ENCODE results near the gene CSF2.

Gene CSF2

DNA sequence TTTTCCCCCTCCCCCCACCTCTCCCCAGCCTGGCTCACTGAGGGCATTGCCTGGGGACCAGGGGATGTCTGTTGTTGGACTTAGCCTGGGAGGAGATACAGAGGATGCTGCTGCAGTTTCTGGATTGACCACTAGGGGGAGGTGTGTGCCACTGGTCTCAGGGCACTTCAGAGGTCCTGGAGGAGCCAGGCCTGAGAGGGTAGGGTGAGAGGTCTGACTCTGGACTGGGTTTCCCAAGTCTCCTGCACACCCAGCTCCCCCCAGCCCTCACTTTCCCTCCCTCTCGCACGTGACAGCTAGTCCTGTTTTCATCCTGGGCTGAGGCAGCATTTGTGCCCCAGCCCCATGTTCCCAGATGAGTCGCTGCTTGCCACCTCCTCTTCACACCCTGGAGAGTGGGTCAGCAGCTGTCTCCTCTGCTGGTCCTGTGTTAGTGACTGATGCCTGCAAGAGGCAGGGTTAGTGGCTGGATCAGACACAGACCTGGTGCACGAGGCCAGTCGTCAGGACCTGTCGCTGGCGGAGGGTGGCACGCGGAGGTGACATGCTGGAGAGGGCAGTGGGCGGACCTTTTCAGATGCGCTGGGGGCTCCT, 8.8 kb upstream of the CSF2 start:
- TF ChIP-seq, protein P1, sequence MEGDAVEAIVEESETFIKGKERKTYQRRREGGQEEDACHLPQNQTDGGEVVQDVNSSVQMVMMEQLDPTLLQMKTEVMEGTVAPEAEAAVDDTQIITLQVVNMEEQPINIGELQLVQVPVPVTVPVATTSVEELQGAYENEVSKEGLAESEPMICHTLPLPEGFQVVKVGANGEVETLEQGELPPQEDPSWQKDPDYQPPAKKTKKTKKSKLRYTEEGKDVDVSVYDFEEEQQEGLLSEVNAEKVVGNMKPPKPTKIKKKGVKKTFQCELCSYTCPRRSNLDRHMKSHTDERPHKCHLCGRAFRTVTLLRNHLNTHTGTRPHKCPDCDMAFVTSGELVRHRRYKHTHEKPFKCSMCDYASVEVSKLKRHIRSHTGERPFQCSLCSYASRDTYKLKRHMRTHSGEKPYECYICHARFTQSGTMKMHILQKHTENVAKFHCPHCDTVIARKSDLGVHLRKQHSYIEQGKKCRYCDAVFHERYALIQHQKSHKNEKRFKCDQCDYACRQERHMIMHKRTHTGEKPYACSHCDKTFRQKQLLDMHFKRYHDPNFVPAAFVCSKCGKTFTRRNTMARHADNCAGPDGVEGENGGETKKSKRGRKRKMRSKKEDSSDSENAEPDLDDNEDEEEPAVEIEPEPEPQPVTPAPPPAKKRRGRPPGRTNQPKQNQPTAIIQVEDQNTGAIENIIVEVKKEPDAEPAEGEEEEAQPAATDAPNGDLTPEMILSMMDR (conservative IDR thresholded peaks at IDR 0.05; ENCODE audit: low read depth, low read length), result peak; percentile 99
- H3K4me3 ChIP-seq (ENCODE audit: low read length), result no peak overlapping the region
- no peak for DNase-seq (ENCODE audit: low read depth)

DNA sequence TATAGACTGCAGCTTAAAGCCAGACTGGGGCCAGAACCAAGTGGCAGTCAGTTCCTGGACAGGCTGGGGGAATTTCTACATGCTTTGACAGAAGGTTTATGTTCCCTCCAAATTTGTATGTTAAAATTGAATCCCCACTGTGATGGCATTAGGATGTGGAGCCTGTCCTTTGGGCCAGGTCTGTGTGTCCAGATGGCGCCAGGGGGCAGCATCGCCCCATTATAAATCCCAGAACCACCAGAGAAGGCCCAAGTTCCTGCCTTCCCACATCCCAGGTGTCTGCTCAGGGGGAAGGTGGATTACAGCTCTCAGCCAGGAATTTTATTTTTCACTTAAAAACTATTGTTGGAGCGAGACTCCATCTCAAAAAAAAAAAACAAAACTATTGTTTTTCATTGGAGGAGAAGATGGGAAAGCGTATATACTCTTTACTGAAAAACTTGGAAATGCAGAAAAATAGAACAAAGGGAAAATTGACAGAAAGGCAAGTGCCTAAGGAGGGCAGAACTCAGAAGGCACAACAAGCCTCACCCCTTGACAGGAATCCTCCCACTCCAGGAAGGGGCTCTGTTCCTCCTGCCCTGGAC, 8.1 kb upstream of the CSF2 start:
- no peak for DNase-seq (ENCODE audit: low read depth)
- TF ChIP-seq, protein P1 (conservative IDR thresholded peaks at IDR 0.05; ENCODE audit: low read depth, low read length), result peak; percentile 72
- H3K4me3 ChIP-seq (ENCODE audit: low read length), result no peak overlapping the region

DNA sequence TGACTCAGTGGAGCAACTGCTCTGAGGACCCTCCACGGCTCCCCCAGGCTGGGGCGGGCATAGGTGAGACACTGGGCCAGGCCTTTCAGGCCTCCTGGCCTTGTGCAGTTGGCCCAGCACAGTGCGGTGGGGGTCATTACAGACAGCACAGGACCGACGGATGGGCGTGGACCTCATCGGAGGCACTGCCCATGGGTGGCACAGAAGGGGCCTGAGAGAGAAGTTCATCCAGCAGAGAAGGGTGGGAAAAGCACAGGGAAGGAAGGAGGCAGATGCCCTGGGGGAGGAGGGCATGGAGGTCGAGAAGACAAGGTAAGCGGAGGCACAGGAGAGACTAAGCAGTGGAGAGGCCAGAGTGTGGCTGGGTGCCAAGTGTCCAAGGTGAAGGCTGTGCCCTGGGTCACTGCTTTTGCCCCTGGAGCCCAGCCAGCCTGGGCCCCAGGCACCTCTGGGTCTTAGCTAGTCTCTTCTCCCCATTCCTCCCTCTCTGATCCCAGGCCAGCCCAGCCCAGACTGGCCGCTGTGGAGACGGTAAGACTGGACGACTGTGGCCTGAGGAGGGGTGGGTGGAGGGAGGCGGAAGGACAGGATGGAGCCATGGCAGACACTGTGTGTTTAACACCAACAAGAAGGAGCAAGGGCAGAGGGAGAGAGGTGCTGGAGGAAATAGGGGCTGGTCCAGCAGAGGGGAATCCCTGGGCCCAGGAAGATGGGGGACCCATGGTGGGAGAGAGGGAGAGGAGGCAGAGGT, 7.5 kb upstream of the CSF2 start:
- DNase-seq (ENCODE audit: low read depth), result no peak
- TF ChIP-seq, protein P1 (conservative IDR thresholded peaks at IDR 0.05; ENCODE audit: low read depth, low read length), result no peak
- H3K4me3 ChIP-seq (ENCODE audit: low read length), result no peak overlapping the region

DNA sequence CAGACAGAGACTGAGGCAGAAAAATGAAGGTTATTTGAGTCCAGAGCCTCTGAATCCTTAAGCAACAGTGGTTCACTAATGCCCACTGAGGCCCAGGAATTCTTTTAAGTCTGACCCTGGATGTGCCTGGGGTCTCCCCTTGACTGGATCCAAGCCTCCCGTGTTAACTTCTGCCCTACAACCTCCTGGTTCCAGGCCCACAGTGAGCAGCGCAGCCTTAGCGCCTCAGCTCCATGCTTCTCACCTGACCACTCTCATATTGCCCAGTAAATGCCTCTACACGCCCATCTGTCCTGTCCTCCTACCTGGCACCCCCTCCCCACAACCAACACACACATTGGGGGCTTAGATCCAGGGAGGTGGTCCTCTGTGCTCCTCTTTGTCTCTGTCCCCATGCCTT, 6.7 kb upstream of the CSF2 start:
- H3K4me3 ChIP-seq (ENCODE audit: low read length), result no peak overlapping the region
- TF ChIP-seq, protein P1 (conservative IDR thresholded peaks at IDR 0.05; ENCODE audit: low read depth, low read length), result no peak
- DNase-seq (ENCODE audit: low read depth), result no peak

DNA sequence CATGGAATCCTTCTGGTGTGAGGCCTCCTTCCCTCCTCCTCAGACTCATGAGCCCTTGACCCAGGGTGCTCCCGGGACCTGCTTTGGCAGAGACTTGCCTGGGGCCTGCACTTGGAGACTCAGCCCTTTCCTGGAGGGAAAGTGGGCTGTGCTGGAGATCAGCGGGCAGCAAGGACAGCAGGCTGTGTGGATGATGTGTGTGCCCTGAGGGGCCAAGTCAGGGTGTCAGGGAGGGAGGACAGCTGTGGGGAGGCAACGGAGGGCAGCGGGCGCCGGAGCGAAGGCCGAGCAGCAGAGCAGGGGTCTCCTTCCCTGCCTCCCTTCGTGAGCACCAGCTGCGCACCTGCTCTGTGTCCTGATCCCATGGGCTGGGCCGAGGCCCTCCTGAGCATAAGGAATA, 6.1 kb upstream of the CSF2 start:
- DNase-seq (ENCODE audit: low read depth), result no peak
- H3K4me3 ChIP-seq (ENCODE audit: low read length), result no peak overlapping the region
- TF ChIP-seq, protein P1 (conservative IDR thresholded peaks at IDR 0.05; ENCODE audit: low read depth, low read length), result no peak

DNA sequence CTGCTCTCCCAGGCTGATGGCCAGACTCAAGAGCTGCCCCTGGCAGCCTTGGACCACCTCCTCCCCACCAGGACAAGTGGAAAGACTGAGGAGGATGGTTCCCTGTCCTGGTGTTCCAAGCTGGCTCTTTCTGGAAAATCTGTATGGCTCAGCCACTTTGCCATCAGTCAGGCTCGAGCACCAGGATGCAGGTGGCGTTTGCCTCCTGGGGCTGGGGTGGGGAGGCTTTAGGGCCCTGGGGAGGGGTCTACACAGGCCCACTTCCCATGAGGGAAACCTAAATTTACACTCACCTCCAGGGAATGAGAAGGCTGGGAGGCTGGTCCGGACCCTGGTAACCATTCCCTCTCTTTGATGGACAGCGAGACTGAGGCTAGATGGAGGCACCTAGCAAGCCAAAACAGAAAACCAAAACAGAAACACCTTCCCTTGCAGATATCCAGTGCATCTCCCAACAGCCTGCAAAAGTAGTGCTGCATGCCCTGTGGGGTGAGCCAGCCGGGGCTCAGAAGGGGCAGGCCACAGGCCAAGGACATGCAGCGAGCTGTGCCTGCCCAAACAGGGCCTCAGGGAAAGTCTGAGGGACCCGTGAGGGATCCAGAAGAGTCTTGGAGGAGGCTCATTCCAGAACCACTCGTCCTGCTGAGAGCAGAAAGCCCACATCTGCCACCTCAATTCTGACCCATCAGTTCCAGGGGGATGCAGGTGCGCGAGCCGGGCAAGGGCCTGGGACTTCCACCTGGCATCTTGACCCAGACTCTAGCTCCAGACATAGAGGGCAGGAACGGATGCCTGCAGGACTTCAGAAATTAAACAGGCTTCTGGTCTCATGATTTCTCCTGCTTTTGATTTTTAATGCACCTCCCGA, 5.4 kb upstream of the CSF2 start:
- no peak for DNase-seq (ENCODE audit: low read depth)
- no peak overlapping the region for H3K4me3 ChIP-seq (ENCODE audit: low read length)
- TF ChIP-seq, protein P1 (conservative IDR thresholded peaks at IDR 0.05; ENCODE audit: low read depth, low read length), result no peak

All from retinal pigment epithelial cell (primary cell).